Measurements from ENCODE around the gene SPECC1.
"Not testable (repeated sequence)": the region's sequence is repeated elsewhere in the genome, so short reads cannot be mapped to it uniquely, and the experiment has no call there.

SPECC1 gene

GRCh38 chr17:20125724-20126123 lies 116.6 kb downstream of the SPECC1 start:
- no peak for DNase-seq (ENCODE audit: low read depth in 2 of 2)

GRCh38 chr17:20127360-20128035 lies 118.3 kb downstream of the SPECC1 start:
- no peak for DNase-seq (ENCODE audit: low read depth in 2 of 2)

- no peak for DNase-seq (ENCODE audit: low read depth in 2 of 2)
These were observed 119.0 kb downstream of the SPECC1 start for GRCh38 chr17:20128036-20128667.

- DNase-seq (ENCODE audit: low read depth in 2 of 2) = no peak
These were observed 124.4 kb downstream of the SPECC1 start for GRCh38 chr17:20133517-20133916.

GRCh38 chr17:20141198-20141972 lies 132.2 kb downstream of the SPECC1 start:
- DNase-seq (ENCODE audit: low read depth in 2 of 2) = no peak

- no peak for DNase-seq (ENCODE audit: low read depth in 2 of 2)
These were observed 133.1 kb downstream of the SPECC1 start for GRCh38 chr17:20142268-20142667.

- no peak for DNase-seq (ENCODE audit: low read depth in 2 of 2)
These were observed 134.6 kb downstream of the SPECC1 start for GRCh38 chr17:20143740-20144139.

GRCh38 chr17:20145567-20145966 lies 136.4 kb downstream of the SPECC1 start:
- no peak for DNase-seq (ENCODE audit: low read depth in 2 of 2)

- no peak for DNase-seq (ENCODE audit: low read depth in 2 of 2)
These were observed 140.1 kb downstream of the SPECC1 start for GRCh38 chr17:20149251-20149650.

GRCh38 chr17:20151174-20151573 lies 142.0 kb downstream of the SPECC1 start:
- no peak for DNase-seq (ENCODE audit: low read depth in 2 of 2)

- no peak for DNase-seq (ENCODE audit: low read depth in 2 of 2)
These were observed 144.1 kb downstream of the SPECC1 start for GRCh38 chr17:20153231-20153630.

- DNase-seq (ENCODE audit: low read depth in 2 of 2) = no peak
These were observed 145.3 kb downstream of the SPECC1 start for GRCh38 chr17:20154286-20155000.

GRCh38 chr17:20155258-20156195 lies 146.4 kb downstream of the SPECC1 start:
- peak; percentile 86 to 93 for DNase-seq (ENCODE audit: low read depth in 2 of 2)

- peak in 1 of 2 donors; percentile 9 for DNase-seq (ENCODE audit: low read depth in 2 of 2)
These were observed 147.2 kb downstream of the SPECC1 start for GRCh38 chr17:20156196-20157000.

GRCh38 chr17:20157001-20157310 lies 147.8 kb downstream of the SPECC1 start:
- DNase-seq (ENCODE audit: low read depth in 2 of 2) = no peak

- no peak for DNase-seq (ENCODE audit: low read depth in 2 of 2)
These were observed 149.4 kb downstream of the SPECC1 start for GRCh38 chr17:20158580-20158979.

- DNase-seq (ENCODE audit: low read depth in 2 of 2) = no peak
These were observed 150.4 kb downstream of the SPECC1 start for GRCh38 chr17:20159406-20160069.

- not testable (repeated sequence) for DNase-seq (ENCODE audit: low read depth in 2 of 2)
These were observed 156.4 kb downstream of the SPECC1 start for GRCh38 chr17:20165516-20165915.

- no peak for DNase-seq (ENCODE audit: low read depth in 2 of 2)
These were observed 160.9 kb downstream of the SPECC1 start for GRCh38 chr17:20170085-20170484.

Measured in stimulated activated CD4-positive, alpha-beta T cell treated with anti-CD3 and anti-CD28 coated beads, Interleukin-4, amount 100 ng/mL, for 48 hours (primary cell).